Mammary epithelial cell (primary cell): Measurements from ENCODE around the gene ARPC1B.

Source experiments
- CTCF ChIP-seq, 2 donors: IDR thresholded peaks in 1 of 2; conservative IDR thresholded peaks in 1 of 2; 2 replicates each; pipeline ENCODE4 v1.5.1; 2011 to 2012; ENCODE audit warnings: inconsistent platforms in 2 of 2, low read length in 2 of 2, mild to moderate bottlenecking in 2 of 2, control low read depth in 1 of 2, low read depth in 1 of 2; ENCODE audit not compliant: insufficient read depth in 1 of 2; ENCODE audit errors: extremely low read depth in 1 of 2
- EZH2 ChIP-seq: IDR thresholded peaks from 2 replicates; pipeline ENCODE4 v1.6.1; 2012; ENCODE audit warnings: low read length, inconsistent platforms, borderline replicate concordance

DNA sequence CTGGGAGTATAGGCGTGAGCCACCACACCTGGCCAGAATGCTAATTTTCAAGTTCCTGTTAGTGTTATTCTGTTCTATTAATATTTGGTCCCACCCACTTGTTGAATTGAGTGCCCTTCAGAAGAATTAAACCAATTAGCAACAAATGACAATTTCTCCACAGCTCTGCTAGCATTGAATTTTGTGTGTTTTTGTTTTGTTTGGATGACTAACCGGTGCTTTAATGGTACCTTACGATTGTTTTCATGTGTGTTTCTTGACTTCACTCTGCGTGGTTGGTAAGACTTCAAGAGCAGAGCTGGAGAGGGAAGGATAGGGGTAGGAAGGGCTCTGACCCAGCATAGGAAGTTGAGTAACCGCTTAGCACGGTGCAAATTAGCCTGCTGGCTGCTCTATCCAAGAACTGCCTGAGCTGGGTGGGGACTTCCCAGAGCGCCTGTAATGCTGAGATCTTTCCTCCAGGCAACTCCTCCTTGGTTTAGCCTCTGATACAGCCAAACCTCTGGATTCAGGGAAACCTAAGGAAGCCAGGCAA, 4.6 kb downstream of the ARPC1B start:
- TF ChIP-seq CTCF (conservative IDR thresholded peaks at IDR 0.05 in 1 of 2, IDR thresholded peaks at IDR 0.05 in 1 of 2; ENCODE audit: extremely low read depth in 1 of 2, insufficient read depth in 1 of 2, low read depth in 1 of 2, low read length in 2 of 2) (no peak), EZH2 (no peak)
